HG03378 (cell line): ENCODE data around the gene CAMK1D.

Experiments
- ATAC-seq: cut with Tn5 transposase; IDR thresholded peaks from one replicate; pipeline ENCODE4 v1.9.1; 2021; ENCODE audit warnings: mild to moderate bottlenecking, moderate library complexity; ENCODE audit not compliant: unreplicated experiment

The CAMK1D gene

GRCh38 chr10:12684784-12685183 lies 335.4 kb downstream of the CAMK1D start:
- no peak for ATAC-seq

- ATAC-seq = no peak
Measured at GRCh38 chr10:12685261-12686058, 336.1 kb downstream of the CAMK1D start.

- no peak for ATAC-seq
Measured at GRCh38 chr10:12687996-12688395, 338.6 kb downstream of the CAMK1D start.

GRCh38 chr10:12689893-12690292 lies 340.5 kb downstream of the CAMK1D start:
- no peak for ATAC-seq

- no peak for ATAC-seq
Measured at GRCh38 chr10:12690525-12691126, 341.3 kb downstream of the CAMK1D start.

- no peak for ATAC-seq
Measured at GRCh38 chr10:12691596-12691995, 342.2 kb downstream of the CAMK1D start.

GRCh38 chr10:12697764-12698163 lies 348.4 kb downstream of the CAMK1D start:
- no peak for ATAC-seq

GRCh38 chr10:12699258-12699700 lies 349.9 kb downstream of the CAMK1D start:
- no peak for ATAC-seq

GRCh38 chr10:12699781-12700556 lies 350.6 kb downstream of the CAMK1D start:
- no peak for ATAC-seq

GRCh38 chr10:12700557-12700874 lies 351.2 kb downstream of the CAMK1D start:
- no peak for ATAC-seq

GRCh38 chr10:12701696-12702095 lies 352.3 kb downstream of the CAMK1D start:
- no peak for ATAC-seq

GRCh38 chr10:12702215-12702770 lies 352.9 kb downstream of the CAMK1D start:
- ATAC-seq = no peak

GRCh38 chr10:12703126-12703525 lies 353.8 kb downstream of the CAMK1D start:
- ATAC-seq = no peak

GRCh38 chr10:12703813-12704212 lies 354.5 kb downstream of the CAMK1D start:
- ATAC-seq = no peak

GRCh38 chr10:12704488-12704887 lies 355.1 kb downstream of the CAMK1D start:
- ATAC-seq = no peak

GRCh38 chr10:12705943-12706342 lies 356.6 kb downstream of the CAMK1D start:
- no peak for ATAC-seq

- ATAC-seq = no peak
Measured at GRCh38 chr10:12707461-12708185, 358.3 kb downstream of the CAMK1D start.

GRCh38 chr10:12709000-12709401 lies 359.7 kb downstream of the CAMK1D start:
- no peak for ATAC-seq

- no peak for ATAC-seq
Measured at GRCh38 chr10:12709521-12709963, 360.2 kb downstream of the CAMK1D start.

- no peak for ATAC-seq
Measured at GRCh38 chr10:12710157-12710556, 360.8 kb downstream of the CAMK1D start.
